Uterus (tissue), 2 donors: ENCODE measurements around the gene PDLIM7.

Source experiments
- CTCF ChIP-seq, 4 experiments: fragments of 200-600 bp in 2 of 4; fragments of 450-650 bp in 2 of 4; sonication (generic) in 2 of 4; IDR thresholded peaks; one replicate each; pipeline ENCODE4 v1.5.1; 2016 to 2019; ENCODE audit warnings: antibody characterized with exemption in 4 of 4, mild to moderate bottlenecking in 2 of 4, moderate library complexity in 1 of 4
- POLR2A ChIP-seq, 2 donors: fragments of 450-650 bp; IDR thresholded peaks; one replicate each; pipeline ENCODE4 v1.6.1; 2016; ENCODE audit warnings: antibody characterized with exemption in 2 of 2, mild to moderate bottlenecking in 1 of 2, moderate library complexity in 1 of 2

GRCh38 chr5:177448244-177448950 is 49.0 kb downstream of the PDLIM7 start:
- TF ChIP-seq POLR2A (IDR thresholded peaks at IDR 0.05) (no peak), CTCF (IDR thresholded peaks at IDR 0.05) (no peak)
